ENCODE measurements around the gene RPS16. TPM values are rescaled to one million over a fixed set of nuclear protein-coding genes. Genes with fewer than 3 reads are reported as not detected.

Gene RPS16
- total RNA-seq, 1 donor from 2014 or later: 1,176 TPM

Small RNA genes within 50 kb of the gene (microRNA-seq; reads per million reads assigned to microRNA genes)
- not detected for gene MIR4530

Other genes starting within 250 kb of the RPS16 start
- gene NCCRP1, start 239.0 kb downstream of the RPS16 start, total RNA-seq: not detected
- gene SYCN, start 231.7 kb downstream of the RPS16 start, total RNA-seq: not detected
- gene IFNL3, start 190.9 kb downstream of the RPS16 start, total RNA-seq: not detected
- not detected for gene IFNL4, start 187.1 kb downstream of the RPS16 start, total RNA-seq
- gene IFNL2, start 167.6 kb downstream of the RPS16 start, total RNA-seq: not detected
- not detected for gene IFNL1, start 139.5 kb downstream of the RPS16 start, total RNA-seq
- gene LRFN1, start 115.1 kb downstream of the RPS16 start, total RNA-seq: 0.40 TPM
- 17.1 TPM for gene GMFG, start 99.9 kb downstream of the RPS16 start, total RNA-seq
- gene SAMD4B, start 93.5 kb downstream of the RPS16 start, total RNA-seq: 43.1 TPM
- gene PAF1, start 44.8 kb downstream of the RPS16 start, total RNA-seq: 32.0 TPM
- gene MED29, start 44.6 kb downstream of the RPS16 start, total RNA-seq: 22.1 TPM
- gene ZFP36, start 29.1 kb downstream of the RPS16 start, total RNA-seq: 44.9 TPM
- gene PLEKHG2, start 23.3 kb downstream of the RPS16 start, total RNA-seq: 9.0 TPM
- gene SUPT5H, start 9.6 kb upstream of the RPS16 start, total RNA-seq: 82.6 TPM
- gene TIMM50, start 44.9 kb upstream of the RPS16 start, total RNA-seq: 80.6 TPM
- not detected for gene DLL3, start 63.0 kb upstream of the RPS16 start, total RNA-seq
- gene SELENOV, start 79.2 kb upstream of the RPS16 start, total RNA-seq: not detected
- 1.7 TPM for gene EID2B, start 96.9 kb upstream of the RPS16 start, total RNA-seq
- gene EID2, start 104.2 kb upstream of the RPS16 start, total RNA-seq: 10.3 TPM
- gene LGALS13, start 166.6 kb upstream of the RPS16 start, total RNA-seq: not detected
- gene LGALS16, start 220.0 kb upstream of the RPS16 start, total RNA-seq: not detected

Measured in Right ventricle myocardium superior (tissue), 1 donor.